ENCODE data around the gene TUBB4A. TPM values are rescaled to one million over a fixed set of nuclear protein-coding genes. Genes with fewer than 3 reads are reported as not detected.
A peak's percentile ranks its signal among the peaks of the same experiment; 100 is the strongest.

TUBB4A gene
- total RNA-seq, 4 donors from 2014 or later: 2.1 to 13.9 (median 3.4) TPM

GRCh38 chr19:6529351-6529750 lies 27.2 kb upstream of the TUBB4A start:
- Histone ChIP-seq H3K27me3 (peaks cover 14% of the 10 kb centered on the region), H3K4me3 (no peak overlapping the region), H3K27ac (no peak overlapping the region), H3K9me3 (no peaks in the 10 kb centered on the region), H3K4me1 (peaks cover 34% of the 10 kb centered on the region), H3K36me3 (no peaks in the 10 kb centered on the region)
- TF ChIP-seq POLR2A (IDR thresholded peaks at IDR 0.05) (no peak), CTCF (IDR thresholded peaks at IDR 0.05) (no peak), POLR2AphosphoS5 (IDR thresholded peaks at IDR 0.05) (no peak), EP300 (IDR thresholded peaks at IDR 0.05) (no peak)
- DNase-seq (ENCODE audit: low spot score in 2 of 2): no peak
- WGBS: 70% methylated on average over 2 of the region's 2 CpGs

GRCh38 chr19:6528544-6529121 lies 26.5 kb upstream of the TUBB4A start:
- Histone ChIP-seq H3K4me1 (peaks cover 34% of the 10 kb centered on the region), H3K9me3 (no peaks in the 10 kb centered on the region), H3K4me3 (no peak overlapping the region), H3K27me3 (peaks cover 14% of the 10 kb centered on the region), H3K36me3 (no peaks in the 10 kb centered on the region), H3K27ac (no peak overlapping the region)
- peak in 1 of 2 donors; percentile 74 for DNase-seq (ENCODE audit: low spot score in 2 of 2)
- TF ChIP-seq POLR2A (IDR thresholded peaks at IDR 0.05) (no peak), POLR2AphosphoS5 (IDR thresholded peaks at IDR 0.05) (peak in 1 of 3 donors; percentile 16)
- WGBS: 32% methylated on average over 8 of the region's 9 CpGs

GRCh38 chr19:6527893-6528543 lies 25.9 kb upstream of the TUBB4A start:
- 75% methylated on average over 17 of the region's 17 CpGs for WGBS
- Histone ChIP-seq H3K9me3 (no peaks in the 10 kb centered on the region), H3K36me3 (no peaks in the 10 kb centered on the region), H3K27me3 (peaks cover 12% of the 10 kb centered on the region), H3K4me1 (peaks cover 34% of the 10 kb centered on the region), H3K4me3 (no peak overlapping the region), H3K27ac (no peak overlapping the region)
- no peak for DNase-seq (ENCODE audit: low spot score in 2 of 2)
- no peak for TF ChIP-seq POLR2AphosphoS5 (IDR thresholded peaks at IDR 0.05)
- TF ChIP-seq POLR2A (IDR thresholded peaks at IDR 0.05): no peak
- no peak for TF ChIP-seq EP300 (IDR thresholded peaks at IDR 0.05)
- no peak for TF ChIP-seq CTCF (IDR thresholded peaks at IDR 0.05)

GRCh38 chr19:6524311-6524710 lies 22.2 kb upstream of the TUBB4A start:
- Histone ChIP-seq H3K4me1 (peaks cover 13% of the 10 kb centered on the region), H3K9me3 (no peaks in the 10 kb centered on the region), H3K27ac (no peak overlapping the region), H3K4me3 (no peak overlapping the region), H3K27me3 (no peaks in the 10 kb centered on the region), H3K36me3 (no peaks in the 10 kb centered on the region)
- DNase-seq (ENCODE audit: low spot score in 2 of 2): no peak
- no peak for TF ChIP-seq CTCF (IDR thresholded peaks at IDR 0.05)
- TF ChIP-seq POLR2AphosphoS5 (IDR thresholded peaks at IDR 0.05): no peak
- TF ChIP-seq POLR2A (IDR thresholded peaks at IDR 0.05): no peak
- TF ChIP-seq EP300 (IDR thresholded peaks at IDR 0.05): no peak
- WGBS: 79% methylated on average over 2 of the region's 2 CpGs

- no peaks in the 10 kb centered on the region for H3K36me3 ChIP-seq
- no peak overlapping the region for H3K4me3 ChIP-seq
- H3K27me3 ChIP-seq: no peaks in the 10 kb centered on the region
- 79% methylated on average over 6 of the region's 6 CpGs for WGBS
- peaks cover 12% of the 10 kb centered on the region for H3K4me1 ChIP-seq
- H3K9me3 ChIP-seq: no peaks in the 10 kb centered on the region
- DNase-seq (ENCODE audit: low spot score in 2 of 2): no peak
- no peak overlapping the region for H3K27ac ChIP-seq
- TF ChIP-seq POLR2AphosphoS5 (IDR thresholded peaks at IDR 0.05) (no peak), CTCF (IDR thresholded peaks at IDR 0.05) (no peak), POLR2A (IDR thresholded peaks at IDR 0.05) (no peak), EP300 (IDR thresholded peaks at IDR 0.05) (no peak)
Observed at GRCh38 chr19:6522712-6523111, 20.6 kb upstream of the TUBB4A start.
